Neural cell (in vitro differentiated cells): Measurements from ENCODE around the gene TNS4. TPM values are rescaled to one million over a fixed set of nuclear protein-coding genes. Genes with fewer than 3 reads are reported as not detected.

ENCODE experiments used
- H2AFZ ChIP-seq: fragments of 200-600, 300-800 bp; sonication (generic), shearing (Covaris generic); 2 replicates; pipeline ENCODE4 v1.6.0; 2014; ENCODE audit warnings: low read depth, mild to moderate bottlenecking, antibody characterized with exemption, low read length, moderate library complexity
- H3F3A ChIP-seq: fragments of 200-600 bp; shearing (Covaris generic); 2 replicates; pipeline ENCODE4 v1.6.1; 2016; ENCODE audit warnings: mild to moderate bottlenecking, moderate library complexity, mixed read lengths, antibody characterized with exemption, low read length; ENCODE audit not compliant: insufficient read depth, poor library complexity, severe bottlenecking
- H3K27ac ChIP-seq: fragments of 200-600, 300-800 bp; sonication (generic), shearing (Covaris generic); 2 replicates; pipeline ENCODE4 v1.5.1; 2014; ENCODE audit warnings: mild to moderate bottlenecking, low read length, moderate library complexity
- H3K27me3 ChIP-seq: fragments of 300-800, 200-600 bp; sonication (generic), shearing (Covaris generic); 2 replicates; pipeline ENCODE4 v1.6.0; 2014; ENCODE audit warnings: mild to moderate bottlenecking, low read depth, low read length, moderate library complexity; ENCODE audit not compliant: insufficient read depth
- H3K36me3 ChIP-seq: fragments of 300-800, 200-600 bp; sonication (generic), shearing (Covaris generic); 2 replicates; pipeline ENCODE4 v1.5.1; 2014; ENCODE audit warnings: mild to moderate bottlenecking, antibody characterized with exemption, low read length, moderate library complexity; ENCODE audit not compliant: insufficient read depth
- H3K4me2 ChIP-seq: fragments of 300-800, 200-600 bp; sonication (generic), shearing (Covaris generic); 2 replicates; pipeline ENCODE4 v1.6.0; 2014; ENCODE audit warnings: mild to moderate bottlenecking, low read length
- H3K4me3 ChIP-seq: fragments of 300-800, 200-600 bp; sonication (generic), shearing (Covaris generic); 2 replicates; pipeline ENCODE4 v1.5.1; 2014; ENCODE audit warnings: mild to moderate bottlenecking, low read length, moderate library complexity
- H3K79me2 ChIP-seq: fragments of 200-600 bp; shearing (Covaris generic); replicated peaks from 2 replicates; pipeline ENCODE4 v1.6.0; 2014; ENCODE audit warnings: mild to moderate bottlenecking, low read length, moderate library complexity; ENCODE audit not compliant: insufficient read depth
- H3K9ac ChIP-seq: fragments of 300-800, 200-600 bp; sonication (generic), shearing (Covaris generic); 2 replicates; pipeline ENCODE4 v1.6.1; 2016; ENCODE audit warnings: mild to moderate bottlenecking, low read length, mixed read lengths
- H3K9me2 ChIP-seq: fragments of 200-600 bp; shearing (Covaris generic); 2 replicates; pipeline ENCODE4 v1.6.1; 2016; ENCODE audit warnings: mild to moderate bottlenecking, low read length, mixed read lengths; ENCODE audit not compliant: insufficient read depth
- H3K9me3 ChIP-seq: fragments of 200-600, 300-800 bp; sonication (generic), shearing (Covaris generic); 2 replicates; pipeline ENCODE4 v1.6.1; 2016; ENCODE audit warnings: mild to moderate bottlenecking, mixed run types, low read length, moderate library complexity, mixed read lengths
- H4K20me1 ChIP-seq: fragments of 200-600 bp; shearing (Covaris generic); 2 replicates; pipeline ENCODE4 v1.6.1; 2016; ENCODE audit warnings: mild to moderate bottlenecking, mixed run types; ENCODE audit not compliant: insufficient read depth
- CTCF ChIP-seq: fragments of 450-650 bp; IDR thresholded peaks from 2 replicates; pipeline ENCODE4 v1.5.1; 2014; ENCODE audit warnings: antibody characterized with exemption, mild to moderate bottlenecking, moderate library complexity; ENCODE audit not compliant: poor library complexity, severe bottlenecking
- EP300 ChIP-seq: fragments of 450-650 bp; conservative IDR thresholded peaks from 2 replicates; pipeline ENCODE4 v1.6.1; 2014; ENCODE audit warnings: antibody characterized with exemption, mild to moderate bottlenecking, moderate library complexity; ENCODE audit not compliant: poor library complexity, severe bottlenecking
- EZH2 ChIP-seq: fragments of 200-600, 300-800 bp; shearing (Covaris generic), sonication (generic); IDR thresholded peaks from 2 replicates; pipeline ENCODE4 v1.6.1; 2014; ENCODE audit warnings: antibody characterized with exemption, low read length, borderline replicate concordance, mild to moderate bottlenecking; ENCODE audit not compliant: insufficient read depth, poor library complexity, severe bottlenecking
- MXI1 ChIP-seq: fragments of 450-650 bp; conservative IDR thresholded peaks from 2 replicates; pipeline ENCODE4 v1.6.1; 2014; ENCODE audit warnings: antibody characterized with exemption, mild to moderate bottlenecking; ENCODE audit not compliant: poor library complexity, severe bottlenecking
- POLR2AphosphoS5 ChIP-seq: IDR thresholded peaks from 2 replicates; pipeline ENCODE4 v1.6.1; 2012
- RAD21 ChIP-seq: fragments of 450-650 bp; conservative IDR thresholded peaks from 2 replicates; pipeline ENCODE4 v1.6.1; 2014; ENCODE audit warnings: antibody characterized with exemption, mild to moderate bottlenecking, moderate library complexity
- REST ChIP-seq: IDR thresholded peaks from 2 replicates; pipeline ENCODE4 v1.6.1; 2012; ENCODE audit warnings: borderline replicate concordance
- SMC3 ChIP-seq: fragments of 450-650 bp; conservative IDR thresholded peaks from 2 replicates; pipeline ENCODE4 v1.6.1; 2014; ENCODE audit warnings: antibody characterized with exemption, mild to moderate bottlenecking, moderate library complexity; ENCODE audit not compliant: poor library complexity
- TAF1 ChIP-seq: IDR thresholded peaks from 2 replicates; pipeline ENCODE4 v1.6.1; 2012; ENCODE audit warnings: low read depth
- polyA plus RNA-seq: library from polyadenylated mRNA; depleted of rRNA; stranded (reverse); fragments of >200 nt; gene quantifications from 2 replicates; pipeline ENCODE4 v1.2.3, GENCODE V29; 2014

Gene TNS4
- polyA plus RNA-seq, 1 donor from 2014 or later: not detected

GRCh38 chr17:40548982-40549685, 47.7 kb upstream of the TNS4 start:
- Histone ChIP-seq H3K27me3 (no peaks in the 10 kb centered on the region), H3K79me2 (no peaks in the 10 kb centered on the region), H2AFZ (no peak overlapping the region), H3K9me3 (no peaks in the 10 kb centered on the region), H3K9me2 (no peaks in the 10 kb centered on the region), H3K9ac (no peak overlapping the region), H3K36me3 (no peaks in the 10 kb centered on the region), H4K20me1 (no peaks in the 10 kb centered on the region), H3K4me2 (no peak overlapping the region), H3F3A (no peaks in the 10 kb centered on the region), H3K4me3 (no peak overlapping the region), H3K27ac (no peak overlapping the region)
- TF ChIP-seq EP300 (no peak), MXI1 (no peak), REST (no peak)

GRCh38 chr17:40548491-40548981, 47.1 kb upstream of the TNS4 start:
- Histone ChIP-seq H3K9ac (no peak overlapping the region), H3K27ac (no peak overlapping the region), H2AFZ (no peak overlapping the region), H3K4me3 (no peak overlapping the region), H3F3A (no peaks in the 10 kb centered on the region), H3K4me2 (no peak overlapping the region), H3K79me2 (no peaks in the 10 kb centered on the region), H3K36me3 (no peaks in the 10 kb centered on the region), H3K27me3 (no peaks in the 10 kb centered on the region), H3K9me2 (no peaks in the 10 kb centered on the region), H3K9me3 (no peaks in the 10 kb centered on the region), H4K20me1 (no peaks in the 10 kb centered on the region)
- TF ChIP-seq MXI1 (no peak), REST (no peak), CTCF (no peak), RAD21 (no peak), EP300 (no peak), TAF1 (no peak), SMC3 (no peak), EZH2 (no peak), POLR2AphosphoS5 (no peak)
